Frontal cortex (tissue), 4 donors: ENCODE data around the gene ABCC3. TPM values are rescaled to one million over a fixed set of nuclear protein-coding genes. Genes with fewer than 3 reads are reported as not detected.

Experiments used
- DNase-seq, 2 donors: peaks; one replicate each; pipeline ENCODE4 v3.0.0; 2012; ENCODE audit warnings: low spot score in 2 of 2
- FAIRE-seq: peaks from 2 replicates; lab custom pipeline; 2012; peaks lifted over from hg19 to GRCh38; lab: Jason Lieb, UNC
- total RNA-seq: library from RNA; depleted of rRNA; stranded (reverse); fragments of >200 nt; gene quantifications from one replicate; pipeline ENCODE4 v1.2.3, GENCODE V29; 2014
- donor health status: control.
- donor health status: control.
- donor health status: control.

ABCC3 gene
- total RNA-seq, 1 donor from 2014 or later = not detected

- DNase-seq = no peak
- FAIRE-seq = no peak
Observed at GRCh38 chr17:50627036-50627781, 7.5 kb upstream of the ABCC3 start.

- DNase-seq (no peak), FAIRE-seq (no peak)
Observed at GRCh38 chr17:50627782-50628601, 6.7 kb upstream of the ABCC3 start.

GRCh38 chr17:50629902-50630301, 4.8 kb upstream of the ABCC3 start:
- DNase-seq (no peak), FAIRE-seq (no peak)

DNA sequence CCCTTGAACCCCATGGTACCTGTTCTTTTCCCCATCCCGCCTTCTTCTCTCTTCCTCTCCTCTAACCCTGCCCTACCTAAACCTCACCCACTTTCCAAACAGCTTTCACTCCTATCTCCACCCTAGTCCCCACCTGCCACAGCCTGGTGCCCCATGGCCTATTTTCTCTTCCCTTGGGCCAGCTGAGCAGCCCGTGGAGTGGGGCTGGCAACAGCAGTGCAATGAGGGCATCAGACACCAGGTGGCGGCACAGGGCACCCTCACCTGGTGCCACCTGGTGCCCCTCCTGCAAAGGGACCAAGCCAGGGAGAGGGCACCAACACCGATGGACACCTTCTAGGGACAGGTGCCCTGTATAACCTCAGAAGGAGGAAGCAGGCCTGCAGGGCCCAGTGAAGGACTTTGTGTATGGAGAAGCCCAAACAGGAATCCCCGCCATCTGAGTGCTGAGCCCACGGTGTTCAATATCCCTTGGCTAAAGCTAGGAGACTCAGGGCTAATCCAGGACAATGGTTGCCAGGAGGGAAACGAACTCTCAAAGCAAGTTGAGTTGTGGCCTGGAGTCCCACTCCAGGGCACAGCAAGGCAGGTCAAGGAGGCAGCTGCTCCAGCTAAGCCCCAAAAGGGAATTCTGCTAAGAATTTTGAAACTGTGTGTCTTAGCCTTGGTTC, 4.0 kb upstream of the ABCC3 start:
- no peak for DNase-seq
- FAIRE-seq = no peak

DNA sequence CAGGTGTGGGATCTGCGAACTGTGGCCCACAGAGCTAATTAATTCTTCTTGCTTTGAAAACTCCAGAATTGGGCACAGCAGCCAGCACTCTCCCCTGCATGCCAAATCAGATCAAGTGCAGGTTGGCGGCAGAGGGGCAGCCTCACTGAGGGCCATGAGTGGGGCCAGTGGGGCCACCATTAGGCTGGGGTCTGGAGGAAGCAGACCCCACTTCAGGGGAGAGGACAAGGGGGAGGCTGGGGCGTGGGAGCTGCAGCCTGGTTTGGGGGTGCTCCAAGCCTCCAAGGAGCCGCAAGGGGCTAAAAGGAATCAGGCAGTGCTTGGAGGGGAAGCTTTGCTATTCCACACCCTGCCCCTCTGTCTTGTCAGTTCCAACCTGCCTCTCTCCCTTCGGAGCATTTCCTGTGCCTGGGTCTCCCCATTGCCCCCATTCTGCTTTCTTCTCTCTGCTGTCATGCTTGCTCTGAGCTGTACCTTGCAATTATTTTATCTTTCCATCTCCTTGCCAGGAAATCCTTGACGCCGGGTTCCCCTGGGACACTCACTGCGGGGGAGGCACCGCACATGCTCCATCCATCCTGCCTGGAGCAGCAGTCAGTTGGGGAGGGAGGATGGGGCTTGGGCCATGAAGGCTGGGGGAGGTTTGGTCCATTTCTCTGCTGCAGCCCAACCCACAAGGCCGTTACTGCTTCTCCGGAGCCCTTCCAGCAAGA, 3.3 kb upstream of the ABCC3 start:
- FAIRE-seq (no peak), DNase-seq (no peak)

GRCh38 chr17:50631908-50632571, 2.6 kb upstream of the ABCC3 start:
- no peak for DNase-seq
- FAIRE-seq = no peak

DNA sequence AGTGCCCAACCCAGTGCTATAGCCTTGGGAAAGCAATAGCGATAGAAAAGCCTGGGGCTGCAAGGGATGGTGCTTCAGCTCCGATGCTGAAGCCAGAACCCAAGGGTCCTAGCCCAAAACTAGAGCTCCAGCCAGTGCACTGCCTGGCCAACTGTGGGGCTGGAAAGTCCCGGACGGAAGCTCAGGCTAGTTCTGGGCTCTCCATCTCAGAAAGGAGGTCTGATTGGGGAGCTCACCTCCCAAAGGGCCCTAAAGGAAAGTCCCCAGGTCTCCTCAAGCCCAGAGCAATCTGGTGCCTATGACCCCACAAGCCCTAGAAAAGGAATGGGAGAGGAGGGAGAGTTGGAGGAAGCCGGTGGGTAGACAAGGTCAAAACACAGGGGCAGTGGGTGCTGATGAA, 2.0 kb upstream of the ABCC3 start:
- no peak for DNase-seq
- no peak for FAIRE-seq

GRCh38 chr17:50633683-50634082, 998 bp upstream of the ABCC3 start:
- DNase-seq (no peak), FAIRE-seq (no peak)

GRCh38 chr17:50634915-50635731, 442 bp downstream of the ABCC3 start:
- DNase-seq (peak in 1 of 2 donors; percentile 24), FAIRE-seq (no peak)

DNA sequence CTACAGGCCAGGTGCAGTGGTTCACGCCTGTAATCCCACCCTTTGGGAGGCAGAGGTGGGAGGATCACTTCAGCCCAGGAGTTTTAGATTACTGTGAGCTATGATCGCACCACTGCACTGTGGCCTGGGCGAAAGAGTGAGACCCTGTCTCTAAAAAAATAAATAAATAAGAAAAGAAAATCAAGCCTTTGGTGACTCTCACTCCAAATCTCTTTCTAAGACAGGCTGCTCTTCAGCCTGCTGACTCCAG, 976 bp downstream of the ABCC3 start:
- FAIRE-seq (no peak), DNase-seq (no peak)

DNA sequence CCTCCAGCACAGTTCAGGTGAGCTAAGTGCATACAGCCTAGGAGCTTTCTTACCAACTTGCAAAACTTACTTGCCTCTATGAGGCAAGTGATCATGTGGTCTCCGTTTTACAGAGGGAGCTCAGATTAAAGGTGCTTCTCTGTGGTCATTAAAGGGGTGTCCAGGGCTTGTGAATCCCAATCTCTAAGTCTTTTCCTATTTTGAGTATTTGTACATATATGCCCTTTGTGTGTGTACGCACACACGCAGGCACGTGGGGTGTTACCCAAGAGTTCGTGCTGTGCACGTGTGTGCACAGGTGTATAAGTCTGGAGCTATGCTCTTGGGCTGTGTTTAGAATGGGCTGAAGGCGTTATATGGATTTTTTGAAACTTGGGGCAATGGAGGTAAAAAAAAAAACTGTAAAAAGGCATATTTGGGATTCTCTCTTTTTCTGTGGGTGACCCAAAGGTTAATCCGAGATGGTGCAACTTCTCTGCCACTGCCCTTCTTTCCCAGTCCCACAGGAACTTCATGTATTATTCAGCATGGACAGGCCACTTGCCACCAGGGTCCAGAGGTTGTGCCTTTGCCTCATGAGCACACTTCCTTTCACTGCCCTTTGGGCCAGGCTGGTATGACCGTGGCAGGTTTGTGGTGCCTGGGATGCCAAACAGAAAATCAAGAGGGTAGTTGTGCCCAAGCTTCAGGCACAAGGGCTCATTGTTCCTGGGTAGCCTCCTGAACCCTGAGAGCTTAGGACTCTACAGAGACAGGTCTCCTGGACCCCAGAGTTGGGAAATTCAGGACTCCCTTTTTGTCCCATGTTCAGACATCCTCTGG, 1.5 kb downstream of the ABCC3 start:
- peak in 1 of 2 donors; percentile 8 for DNase-seq
- no peak for FAIRE-seq

DNA sequence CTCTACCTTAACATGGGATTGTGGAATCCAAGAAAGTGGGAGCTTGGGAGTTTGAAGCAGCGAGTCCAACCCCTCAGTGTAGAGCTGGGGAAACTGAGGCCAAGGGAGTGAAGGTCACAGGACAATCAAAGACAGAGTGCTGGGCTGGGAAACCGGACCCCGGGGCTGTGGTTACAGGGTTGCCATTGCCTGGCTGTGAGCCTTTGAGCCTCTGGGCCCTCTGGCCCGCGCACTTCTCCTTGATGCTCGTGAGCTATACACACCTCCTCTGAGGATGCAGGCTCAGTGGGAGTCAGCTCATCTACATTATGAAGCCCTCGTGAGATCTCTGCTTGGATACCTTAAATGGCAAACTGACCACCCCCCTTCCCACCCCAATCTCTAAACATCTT, 2.1 kb downstream of the ABCC3 start:
- DNase-seq (no peak), FAIRE-seq (no peak)

DNA sequence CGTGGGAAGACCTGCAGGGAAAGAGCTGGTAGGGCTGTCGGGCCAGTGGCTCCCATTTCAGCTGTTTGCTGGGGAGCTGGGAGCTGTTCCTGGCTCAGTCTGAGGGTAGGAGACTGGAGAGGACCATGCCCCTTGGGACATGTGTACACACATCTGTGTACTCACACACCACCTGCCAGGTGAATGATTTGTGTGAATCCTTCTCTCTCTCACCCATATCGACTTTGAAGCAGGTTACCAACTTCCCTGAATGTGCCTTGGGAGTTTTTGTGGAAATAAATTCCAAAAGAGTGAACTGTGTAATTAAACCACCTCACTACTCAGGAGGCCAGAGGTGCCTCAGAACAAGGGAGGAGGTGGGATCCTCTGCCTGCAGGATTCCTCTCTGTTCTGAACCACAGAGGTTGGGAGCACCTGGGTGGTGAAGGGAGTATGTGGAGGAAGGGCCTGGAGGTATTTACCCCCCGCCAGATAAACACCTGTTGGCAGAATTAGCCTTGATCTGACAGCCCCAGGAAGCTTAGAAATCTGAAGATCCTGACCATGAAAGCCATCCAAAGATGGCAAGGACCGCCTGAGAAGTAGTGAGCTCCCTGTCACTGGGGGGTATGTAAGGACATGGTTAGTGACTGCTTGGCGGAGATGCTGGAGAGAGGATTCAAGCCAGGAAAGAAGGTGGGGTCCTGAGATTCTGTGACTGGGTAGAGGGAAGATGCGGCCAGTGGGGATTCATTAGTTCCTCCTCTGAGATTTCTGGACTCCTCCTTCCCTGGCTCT, 3.3 kb downstream of the ABCC3 start:
- no peak for FAIRE-seq
- no peak for DNase-seq

- no peak for FAIRE-seq
- no peak for DNase-seq
Observed at GRCh38 chr17:50638606-50638965, 3.9 kb downstream of the ABCC3 start.

DNA sequence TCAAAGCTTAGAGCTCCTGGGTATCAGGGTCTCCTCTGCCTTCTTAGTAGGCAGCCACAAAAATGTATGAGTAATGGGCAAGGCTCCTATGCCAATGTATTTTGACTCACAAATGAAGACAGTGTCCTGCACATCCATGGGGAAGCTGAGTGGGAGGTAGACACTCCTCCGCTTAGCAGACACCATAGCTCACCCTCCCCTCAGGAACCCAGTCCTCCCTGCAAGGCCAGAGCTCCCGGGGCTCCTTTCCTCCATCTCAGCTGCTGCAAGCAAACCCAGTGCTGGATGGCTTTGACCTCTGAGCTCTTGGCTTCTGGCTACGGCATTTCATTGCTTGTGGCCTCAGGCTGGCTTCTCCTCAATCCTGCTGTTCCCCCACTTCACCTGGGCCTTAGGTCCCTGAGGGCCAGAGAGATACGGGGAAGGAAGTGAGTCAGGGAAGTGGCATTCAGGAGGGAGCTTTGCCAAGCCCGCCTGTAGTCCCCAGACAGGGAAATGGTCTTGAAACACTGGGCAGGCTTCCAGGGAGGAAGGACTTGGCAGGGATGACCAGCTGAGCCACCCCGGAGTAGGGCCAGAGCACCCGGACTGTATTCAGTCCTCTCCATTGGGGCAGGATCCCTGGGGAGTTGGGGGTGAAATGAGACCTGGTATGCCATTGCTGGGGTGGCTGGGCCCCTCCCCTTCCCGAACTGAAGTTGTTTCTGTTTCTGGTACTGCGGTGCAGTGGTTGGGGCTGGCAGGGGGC, 4.5 kb downstream of the ABCC3 start:
- DNase-seq (peak; percentile 33 to 64), FAIRE-seq (no peak)

GRCh38 chr17:50640686-50641351, 6.1 kb downstream of the ABCC3 start:
- FAIRE-seq = no peak
- no peak for DNase-seq
